ENCODE data around the gene LRRC66. TPM values are rescaled to one million over a fixed set of nuclear protein-coding genes. Genes with fewer than 3 reads are reported as not detected.

Gene LRRC66
- total and polyA plus RNA-seq, 7 donors: 0.36 to 3.9 (median 1.6) TPM

DNA sequence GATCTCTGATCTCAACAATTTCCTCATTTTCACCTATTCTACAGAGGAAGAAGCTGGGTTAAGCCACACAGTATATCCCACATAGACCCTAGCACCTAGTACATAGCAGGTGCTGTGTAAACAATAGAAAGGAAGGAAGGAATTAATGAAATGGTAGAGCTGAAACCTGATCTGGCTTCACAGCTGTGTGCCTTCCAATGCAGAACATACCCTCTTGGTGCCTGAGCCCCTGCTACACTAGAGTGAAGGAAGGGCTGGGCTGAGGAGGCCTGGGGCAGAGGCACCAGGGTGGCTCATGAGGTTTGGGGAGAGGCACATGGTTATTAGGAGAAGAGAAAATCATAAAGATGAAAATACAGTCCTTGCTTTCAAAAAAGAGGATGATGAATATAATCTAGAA lies 21.3 kb downstream of the LRRC66 start:
- no peaks in the 10 kb centered on the region for H3K4me1 ChIP-seq

GRCh38 chr4:51997647-51998046 lies 22.5 kb downstream of the LRRC66 start:
- no peak for DNase-seq
- Histone ChIP-seq H3K36me3 (no peaks in the 10 kb centered on the region), H3K4me3 (no peak overlapping the region), H3K27me3 (no peaks in the 10 kb centered on the region), H3K4me1 (no peaks in the 10 kb centered on the region), H3K9me3 (peaks cover 0 to under 1% (median 0%) of the 10 kb centered on the region in 4 donors), H3K27ac (no peak overlapping the region)
- intact Hi-C loops (cut with DNase I): no loop called here
- TF ChIP-seq, protein P1, sequence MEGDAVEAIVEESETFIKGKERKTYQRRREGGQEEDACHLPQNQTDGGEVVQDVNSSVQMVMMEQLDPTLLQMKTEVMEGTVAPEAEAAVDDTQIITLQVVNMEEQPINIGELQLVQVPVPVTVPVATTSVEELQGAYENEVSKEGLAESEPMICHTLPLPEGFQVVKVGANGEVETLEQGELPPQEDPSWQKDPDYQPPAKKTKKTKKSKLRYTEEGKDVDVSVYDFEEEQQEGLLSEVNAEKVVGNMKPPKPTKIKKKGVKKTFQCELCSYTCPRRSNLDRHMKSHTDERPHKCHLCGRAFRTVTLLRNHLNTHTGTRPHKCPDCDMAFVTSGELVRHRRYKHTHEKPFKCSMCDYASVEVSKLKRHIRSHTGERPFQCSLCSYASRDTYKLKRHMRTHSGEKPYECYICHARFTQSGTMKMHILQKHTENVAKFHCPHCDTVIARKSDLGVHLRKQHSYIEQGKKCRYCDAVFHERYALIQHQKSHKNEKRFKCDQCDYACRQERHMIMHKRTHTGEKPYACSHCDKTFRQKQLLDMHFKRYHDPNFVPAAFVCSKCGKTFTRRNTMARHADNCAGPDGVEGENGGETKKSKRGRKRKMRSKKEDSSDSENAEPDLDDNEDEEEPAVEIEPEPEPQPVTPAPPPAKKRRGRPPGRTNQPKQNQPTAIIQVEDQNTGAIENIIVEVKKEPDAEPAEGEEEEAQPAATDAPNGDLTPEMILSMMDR (IDR thresholded peaks at IDR 0.05): no peak
- TF ChIP-seq EP300 (IDR thresholded peaks at IDR 0.05) (no peak), POLR2AphosphoS5 (IDR thresholded peaks at IDR 0.05) (no peak), POLR2A (IDR thresholded peaks at IDR 0.05) (no peak)

More for the DNA sequence above, 21.3 kb downstream of the LRRC66 start:
- Histone ChIP-seq H3K27ac (no peak overlapping the region), H3K36me3 (no peaks in the 10 kb centered on the region), H3K4me3 (no peak overlapping the region), H3K27me3 (no peaks in the 10 kb centered on the region), H3K9me3 (no peaks in the 10 kb centered on the region)
- TF ChIP-seq, protein P1 (IDR thresholded peaks at IDR 0.05): no peak
- TF ChIP-seq POLR2AphosphoS5 (IDR thresholded peaks at IDR 0.05) (no peak), EP300 (IDR thresholded peaks at IDR 0.05) (no peak), POLR2A (IDR thresholded peaks at IDR 0.05) (no peak)
- no peak for DNase-seq
- intact Hi-C loops (cut with DNase I): no loop called here

- H3K9me3 ChIP-seq: peaks cover 0 to 2% (median 0%) of the 10 kb centered on the region in 4 donors
These were observed 24.4 kb downstream of the LRRC66 start for GRCh38 chr4:51995647-51996220.

GRCh38 chr4:51965862-51966261 lies 54.3 kb downstream of the LRRC66 start:
- intact Hi-C loops (cut with DNase I): no loop called here
- Histone ChIP-seq H3K27ac (no peak overlapping the region), H3K4me3 (no peak overlapping the region), H3K27me3 (no peaks in the 10 kb centered on the region), H3K4me1 (peaks cover 0 to 11% (median 5%) of the 10 kb centered on the region in 4 donors), H3K9me3 (peaks cover 0 to 3% (median 0%) of the 10 kb centered on the region in 4 donors), H3K36me3 (no peaks in the 10 kb centered on the region)
- WGBS, 2 donors: 93 to 95% methylated on average over 1 of the region's 1 CpG
- TF ChIP-seq, protein P1 (IDR thresholded peaks at IDR 0.05): no peak
- no peak for TF ChIP-seq POLR2AphosphoS5 (IDR thresholded peaks at IDR 0.05)
- no peak for TF ChIP-seq POLR2A (IDR thresholded peaks at IDR 0.05)
- TF ChIP-seq EP300 (IDR thresholded peaks at IDR 0.05): no peak
- DNase-seq: no peak

More at GRCh38 chr4:51995647-51996220, 24.4 kb downstream of the LRRC66 start:
- intact Hi-C loops (cut with DNase I): no loop called here
- no peaks in the 10 kb centered on the region for H3K27me3 ChIP-seq
- no peak overlapping the region for H3K4me3 ChIP-seq
- no peak for DNase-seq
- 64 to 89% methylated on average over 20 of the region's 20 CpGs for WGBS, 2 donors
- no peak overlapping the region for H3K27ac ChIP-seq
- H3K4me1 ChIP-seq: no peaks in the 10 kb centered on the region
- no peaks in the 10 kb centered on the region for H3K36me3 ChIP-seq
- TF ChIP-seq, protein P1 (IDR thresholded peaks at IDR 0.05): no peak
- no peak for TF ChIP-seq POLR2AphosphoS5 (IDR thresholded peaks at IDR 0.05)
